AG09309 (cell line): ENCODE results near the gene ARHGAP6.

Experiments
- DNase-seq: peaks from one replicate; pipeline ENCODE4 v3.0.0-alpha.2; 2010; ENCODE audit warnings: low read depth
- H3K4me3 ChIP-seq: 2 replicates; pipeline ENCODE4 v1.5.1; 2011; ENCODE audit warnings: mild to moderate bottlenecking, low read depth, low read length, moderate library complexity; ENCODE audit not compliant: control insufficient read depth
- CTCF ChIP-seq: IDR thresholded peaks from 2 replicates; pipeline ENCODE4 v1.5.1; 2011; ENCODE audit warnings: mild to moderate bottlenecking, low read depth, low read length, inconsistent platforms; ENCODE audit not compliant: insufficient read depth, control insufficient read depth; ENCODE audit errors: missing control alignments

ARHGAP6 gene

GRCh38 chrX:11414091-11414490, 251.6 kb downstream of the ARHGAP6 start:
- no peak for TF ChIP-seq CTCF
- H3K4me3 ChIP-seq: no peak overlapping the region
- DNase-seq: no peak

- DNase-seq: no peak
- no peak for TF ChIP-seq CTCF
- no peak overlapping the region for H3K4me3 ChIP-seq
Measured at GRCh38 chrX:11412715-11413623, 252.8 kb downstream of the ARHGAP6 start.

- TF ChIP-seq CTCF: no peak
- DNase-seq: no peak
Measured at GRCh38 chrX:11409957-11410356, 255.8 kb downstream of the ARHGAP6 start.

GRCh38 chrX:11408783-11409182, 256.9 kb downstream of the ARHGAP6 start:
- DNase-seq: no peak
- H3K4me3 ChIP-seq: no peak overlapping the region
- TF ChIP-seq CTCF: no peak

More at GRCh38 chrX:11409957-11410356, 255.8 kb downstream of the ARHGAP6 start:
- H3K4me3 ChIP-seq: no peak overlapping the region

- DNase-seq: no peak
- TF ChIP-seq CTCF: no peak
- H3K4me3 ChIP-seq: no peak overlapping the region
Measured at GRCh38 chrX:11408109-11408405, 257.7 kb downstream of the ARHGAP6 start.

- no peak overlapping the region for H3K4me3 ChIP-seq
- no peak for TF ChIP-seq CTCF
- DNase-seq: peak; percentile 20
Measured at GRCh38 chrX:11407331-11408108, 258.2 kb downstream of the ARHGAP6 start.
